ENCODE results near the gene CERCAM. TPM values are rescaled to one million over a fixed set of nuclear protein-coding genes. Genes with fewer than 3 reads are reported as not detected.

Gene CERCAM
- total RNA-seq, 2 donors from 2014 or later, result 18.5 to 26.5 TPM

DNA sequence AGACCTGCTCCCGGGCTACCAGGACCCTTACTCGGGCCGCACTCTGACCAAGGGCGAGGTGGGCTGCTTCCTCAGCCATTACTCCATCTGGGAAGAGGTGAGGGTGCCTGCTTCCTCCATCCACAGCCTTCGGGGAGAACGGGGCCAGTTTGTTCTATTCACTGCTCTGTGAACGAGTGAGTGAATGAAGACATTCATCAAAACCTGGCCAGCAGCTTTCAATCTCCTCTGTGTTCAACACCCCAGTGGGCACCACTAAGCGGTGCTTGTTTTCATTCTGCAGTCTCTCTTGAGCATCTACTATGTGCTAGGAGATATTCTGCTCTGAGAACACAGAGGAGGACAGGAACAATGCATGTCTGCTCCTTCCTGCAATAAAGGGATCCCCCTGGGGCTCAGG, 10.6 kb downstream of the CERCAM start:
- no peaks in the 10 kb centered on the region for H3K9me3 ChIP-seq (ENCODE audit: control insufficient read depth, low read length)
- no peaks in the 10 kb centered on the region for H3K27me3 ChIP-seq (ENCODE audit: control insufficient read depth, insufficient read depth, low read length, poor library complexity, severe bottlenecking)
- H3K9me3 Mint-ChIP-seq, result no peaks in the 10 kb centered on the region
- TF ChIP-seq, protein P1, sequence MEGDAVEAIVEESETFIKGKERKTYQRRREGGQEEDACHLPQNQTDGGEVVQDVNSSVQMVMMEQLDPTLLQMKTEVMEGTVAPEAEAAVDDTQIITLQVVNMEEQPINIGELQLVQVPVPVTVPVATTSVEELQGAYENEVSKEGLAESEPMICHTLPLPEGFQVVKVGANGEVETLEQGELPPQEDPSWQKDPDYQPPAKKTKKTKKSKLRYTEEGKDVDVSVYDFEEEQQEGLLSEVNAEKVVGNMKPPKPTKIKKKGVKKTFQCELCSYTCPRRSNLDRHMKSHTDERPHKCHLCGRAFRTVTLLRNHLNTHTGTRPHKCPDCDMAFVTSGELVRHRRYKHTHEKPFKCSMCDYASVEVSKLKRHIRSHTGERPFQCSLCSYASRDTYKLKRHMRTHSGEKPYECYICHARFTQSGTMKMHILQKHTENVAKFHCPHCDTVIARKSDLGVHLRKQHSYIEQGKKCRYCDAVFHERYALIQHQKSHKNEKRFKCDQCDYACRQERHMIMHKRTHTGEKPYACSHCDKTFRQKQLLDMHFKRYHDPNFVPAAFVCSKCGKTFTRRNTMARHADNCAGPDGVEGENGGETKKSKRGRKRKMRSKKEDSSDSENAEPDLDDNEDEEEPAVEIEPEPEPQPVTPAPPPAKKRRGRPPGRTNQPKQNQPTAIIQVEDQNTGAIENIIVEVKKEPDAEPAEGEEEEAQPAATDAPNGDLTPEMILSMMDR (conservative IDR thresholded peaks at IDR 0.05), result no peak
- H3K9ac ChIP-seq (ENCODE audit: extremely low read depth, low read length, poor library complexity, severe bottlenecking), result no peak overlapping the region
- H3K4me1 Mint-ChIP-seq, result no peaks in the 10 kb centered on the region
- no peaks in the 10 kb centered on the region for H3K4me1 ChIP-seq (ENCODE audit: control insufficient read depth, insufficient read depth, low read length)
- no peaks in the 10 kb centered on the region for H3K36me3 ChIP-seq (ENCODE audit: control insufficient read depth, insufficient read depth, low read length)
- no peak overlapping the region for H3K4me3 Mint-ChIP-seq
- no peak overlapping the region for H3K27ac Mint-ChIP-seq
- no peak overlapping the region for H3K27ac ChIP-seq (ENCODE audit: low read depth, low read length)
- 91 to 92% methylated on average over 5 to 8 of the region's 8 CpGs for WGBS, 2 experiments (ENCODE audit: insufficient coverage in 1 of 2, insufficient read length in 1 of 2)
- peaks cover 4% of the 10 kb centered on the region for H3K36me3 Mint-ChIP-seq (ENCODE audit: low read depth)
- H3K27me3 Mint-ChIP-seq (ENCODE audit: insufficient read depth), result no peaks in the 10 kb centered on the region
- no peak for DNase-seq
- H3K4me3 ChIP-seq (ENCODE audit: low read length), result no peak overlapping the region

DNA sequence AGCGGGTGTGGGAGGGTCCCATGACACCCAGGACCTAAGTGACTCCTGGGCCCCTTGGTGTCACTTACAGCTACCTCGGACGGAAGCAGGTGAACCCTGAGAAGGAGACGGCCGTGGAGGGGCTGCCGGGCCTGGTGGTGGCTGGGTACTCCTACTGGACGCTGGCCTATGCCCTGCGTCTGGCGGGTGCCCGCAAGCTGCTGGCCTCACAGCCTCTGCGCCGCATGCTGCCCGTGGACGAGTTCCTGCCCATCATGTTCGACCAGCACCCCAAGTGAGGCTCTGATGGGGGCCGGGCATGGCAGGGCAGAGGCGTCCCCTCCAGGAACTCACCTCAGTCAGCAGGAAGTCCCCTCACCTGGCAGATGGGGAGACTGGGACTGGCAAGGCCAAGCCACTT, 13.7 kb downstream of the CERCAM start:
- Mint-ChIP-seq H3K27ac (no peak overlapping the region), H3K36me3 (ENCODE audit: low read depth) (peaks cover 2% of the 10 kb centered on the region), H3K27me3 (ENCODE audit: insufficient read depth) (no peaks in the 10 kb centered on the region), H3K4me3 (no peak overlapping the region), H3K9me3 (no peaks in the 10 kb centered on the region), H3K4me1 (no peaks in the 10 kb centered on the region)
- Histone ChIP-seq H3K27me3 (ENCODE audit: control insufficient read depth, insufficient read depth, low read length, poor library complexity, severe bottlenecking) (no peaks in the 10 kb centered on the region), H3K27ac (ENCODE audit: low read depth, low read length) (no peak overlapping the region), H3K4me1 (ENCODE audit: control insufficient read depth, insufficient read depth, low read length) (no peaks in the 10 kb centered on the region), H3K4me3 (ENCODE audit: low read length) (no peak overlapping the region), H3K9ac (ENCODE audit: extremely low read depth, low read length, poor library complexity, severe bottlenecking) (no peak overlapping the region), H3K36me3 (ENCODE audit: control insufficient read depth, insufficient read depth, low read length) (no peaks in the 10 kb centered on the region), H3K9me3 (ENCODE audit: control insufficient read depth, low read length) (no peaks in the 10 kb centered on the region)
- DNase-seq, result no peak
- WGBS, 2 experiments (ENCODE audit: insufficient coverage in 1 of 2, insufficient read length in 1 of 2), result 92 to 98% methylated on average over 15 to 17 of the region's 17 CpGs
- TF ChIP-seq, protein P1 (conservative IDR thresholded peaks at IDR 0.05), result no peak

DNA sequence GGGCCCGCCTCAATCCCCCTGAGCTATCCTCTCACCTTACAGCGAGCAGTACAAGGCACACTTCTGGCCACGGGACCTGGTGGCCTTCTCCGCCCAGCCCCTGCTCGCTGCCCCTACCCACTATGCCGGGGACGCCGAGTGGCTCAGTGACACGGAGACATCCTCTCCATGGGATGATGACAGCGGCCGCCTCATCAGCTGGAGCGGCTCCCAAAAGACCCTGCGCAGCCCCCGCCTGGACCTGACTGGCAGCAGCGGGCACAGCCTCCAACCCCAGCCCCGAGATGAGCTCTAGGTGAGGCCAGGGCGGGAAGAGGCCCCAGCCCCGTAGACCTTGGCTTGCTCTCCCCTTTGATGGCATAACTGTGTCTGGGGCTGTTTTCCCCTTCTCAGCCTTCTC, 15.0 kb downstream of the CERCAM start:
- Mint-ChIP-seq H3K4me1 (no peaks in the 10 kb centered on the region), H3K9me3 (no peaks in the 10 kb centered on the region), H3K36me3 (ENCODE audit: low read depth) (no peaks in the 10 kb centered on the region), H3K27me3 (ENCODE audit: insufficient read depth) (no peaks in the 10 kb centered on the region), H3K27ac (no peak overlapping the region), H3K4me3 (no peak overlapping the region)
- Histone ChIP-seq H3K4me3 (ENCODE audit: low read length) (no peak overlapping the region), H3K4me1 (ENCODE audit: control insufficient read depth, insufficient read depth, low read length) (no peaks in the 10 kb centered on the region), H3K27ac (ENCODE audit: low read depth, low read length) (no peak overlapping the region), H3K9me3 (ENCODE audit: control insufficient read depth, low read length) (no peaks in the 10 kb centered on the region), H3K36me3 (ENCODE audit: control insufficient read depth, insufficient read depth, low read length) (no peaks in the 10 kb centered on the region), H3K27me3 (ENCODE audit: control insufficient read depth, insufficient read depth, low read length, poor library complexity, severe bottlenecking) (no peaks in the 10 kb centered on the region), H3K9ac (ENCODE audit: extremely low read depth, low read length, poor library complexity, severe bottlenecking) (no peak overlapping the region)
- TF ChIP-seq, protein P1 (conservative IDR thresholded peaks at IDR 0.05), result no peak
- WGBS, 2 experiments (ENCODE audit: insufficient coverage in 1 of 2, insufficient read length in 1 of 2), result 88 to 94% methylated on average over 8 to 18 of the region's 18 CpGs
- DNase-seq, result no peak
